8988T (cell line): Measurements from ENCODE around the gene DAPP1.
"Not testable (repeated sequence)": the region's sequence is repeated elsewhere in the genome, so short reads cannot be mapped to it uniquely, and the experiment has no call there.

Experiments
- DNase-seq: peaks from one replicate; pipeline ENCODE4 v3.0.0; 2011

DAPP1 gene

GRCh38 chr4:99825272-99825671 is 8.6 kb downstream of the DAPP1 start:
- DNase-seq, result no peak

GRCh38 chr4:99826016-99826415 is 9.4 kb downstream of the DAPP1 start:
- no peak for DNase-seq

GRCh38 chr4:99827454-99827853 is 10.8 kb downstream of the DAPP1 start:
- no peak for DNase-seq

DNA sequence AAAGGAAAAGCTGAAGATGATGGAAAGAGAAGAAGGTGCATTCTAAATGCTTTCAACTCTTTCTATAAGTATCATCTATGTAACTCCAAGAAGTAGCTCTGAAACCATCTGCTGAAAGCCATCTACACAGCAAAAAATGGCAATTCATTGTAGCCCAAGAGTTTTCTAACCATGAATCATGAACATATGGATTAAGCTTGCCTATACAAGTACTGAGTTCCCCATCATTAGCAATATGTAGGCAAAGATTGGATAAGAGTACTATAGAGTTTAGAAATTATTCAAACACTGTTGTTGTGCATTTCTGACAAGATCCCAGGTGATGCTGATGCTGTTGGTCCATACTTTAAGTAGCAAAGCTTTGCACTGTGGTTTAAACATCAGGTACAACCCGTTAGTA is 11.2 kb downstream of the DAPP1 start:
- DNase-seq, result no peak

DNA sequence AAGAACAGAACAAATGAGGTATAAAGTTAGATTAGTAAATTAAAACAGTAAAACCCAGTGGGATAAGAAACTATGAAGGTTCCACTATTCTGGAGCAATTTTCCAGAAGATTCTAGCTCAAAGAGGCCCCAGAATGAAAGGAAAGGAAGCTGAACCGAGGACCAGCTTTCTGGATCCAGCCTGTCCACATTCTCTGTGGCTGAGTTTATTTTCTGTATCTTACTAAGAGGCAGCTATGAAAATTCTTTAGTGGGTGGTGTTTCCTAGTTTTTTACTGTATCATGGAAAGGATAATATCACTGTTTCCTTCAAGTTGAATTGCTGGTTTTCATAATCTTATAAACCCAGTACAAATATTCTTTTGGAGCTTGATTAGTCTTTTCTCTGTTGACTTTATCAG is 11.8 kb downstream of the DAPP1 start:
- DNase-seq, result no peak

GRCh38 chr4:99830051-99830450 is 13.4 kb downstream of the DAPP1 start:
- not testable (repeated sequence) for DNase-seq

- no peak for DNase-seq
Observed at GRCh38 chr4:99832321-99832720, 15.7 kb downstream of the DAPP1 start.

DNA sequence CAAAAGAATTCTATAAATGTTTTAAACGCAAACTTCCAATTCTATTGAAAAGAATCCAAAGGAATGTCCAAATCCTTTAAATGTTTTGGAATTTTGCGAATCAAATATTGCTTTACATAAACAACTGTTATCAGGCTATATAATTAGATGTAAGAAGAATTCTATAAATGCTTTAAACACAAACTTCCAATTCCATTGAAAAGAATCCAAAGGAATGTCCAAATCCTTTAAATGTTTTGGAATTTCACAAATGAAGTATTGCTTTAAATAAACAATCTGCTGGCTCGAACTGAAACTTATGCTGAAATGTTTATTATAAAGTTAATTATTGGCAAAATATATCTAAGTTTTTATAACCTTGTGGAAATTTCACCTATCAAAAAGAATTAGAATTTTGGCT is 16.1 kb downstream of the DAPP1 start:
- no peak for DNase-seq

GRCh38 chr4:99833756-99834155 is 17.1 kb downstream of the DAPP1 start:
- DNase-seq, result no peak

DNA sequence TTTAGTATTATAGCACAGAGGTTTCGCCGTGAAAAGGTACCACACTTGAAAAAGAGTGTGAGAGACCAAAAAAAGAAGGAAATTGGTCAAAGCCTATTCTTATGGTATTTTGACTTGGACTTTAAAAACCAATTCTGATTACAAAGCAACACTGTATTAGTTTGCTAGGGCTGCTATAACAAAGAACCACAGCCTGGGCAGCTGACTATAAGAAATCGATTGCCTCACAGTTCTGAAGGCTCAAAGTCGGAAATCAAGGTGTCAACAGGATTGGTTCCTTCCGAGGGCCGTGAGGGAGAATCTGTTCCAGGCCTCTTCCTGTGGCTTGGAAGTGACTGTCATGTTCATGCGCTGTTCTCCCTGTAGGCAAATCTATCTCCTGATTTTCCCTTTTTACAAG is 17.9 kb downstream of the DAPP1 start:
- DNase-seq, result no peak

- DNase-seq, result no peak
Observed at GRCh38 chr4:99835942-99836341, 19.3 kb downstream of the DAPP1 start.

GRCh38 chr4:99838927-99839326 is 22.3 kb downstream of the DAPP1 start:
- DNase-seq, result no peak

DNA sequence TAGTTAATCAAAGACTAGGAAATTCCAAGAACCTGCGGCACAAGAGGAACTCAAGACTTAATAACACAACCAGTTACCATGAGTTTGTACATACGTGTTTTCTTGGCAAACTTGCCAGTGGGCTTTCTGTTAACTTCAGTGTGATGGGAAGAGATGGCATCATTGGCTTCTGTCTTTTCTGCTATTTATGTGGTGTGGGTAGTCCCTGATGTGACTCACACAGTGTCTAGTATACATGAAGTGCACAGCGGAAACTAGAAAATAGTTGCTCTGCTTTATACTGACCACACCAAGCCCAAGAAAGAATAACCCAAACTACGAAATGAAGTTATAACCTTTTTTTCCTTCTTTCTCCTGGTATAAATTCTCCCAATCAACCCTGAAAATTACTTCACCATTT is 24.5 kb downstream of the DAPP1 start:
- DNase-seq, result no peak

DNA sequence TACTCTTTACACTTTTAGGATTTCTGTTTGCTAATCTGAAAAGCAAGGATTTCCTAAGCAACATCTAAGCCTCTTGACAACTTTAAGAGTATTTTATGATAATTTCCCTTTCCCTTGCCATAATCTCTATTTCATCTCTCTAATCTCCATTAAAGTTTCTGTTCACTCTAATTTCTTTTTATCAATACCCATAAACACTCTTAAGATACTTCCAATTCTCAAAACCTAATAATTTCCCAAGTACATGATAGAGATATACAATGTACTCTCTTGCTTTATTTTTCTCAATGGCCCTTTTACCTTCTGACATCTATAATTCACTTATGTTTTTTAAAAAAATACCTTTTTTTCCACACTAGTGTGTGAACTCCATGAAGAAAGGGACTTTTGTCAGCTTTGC is 26.8 kb downstream of the DAPP1 start:
- DNase-seq, result no peak

- DNase-seq, result no peak
Observed at GRCh38 chr4:99844048-99844447, 27.4 kb downstream of the DAPP1 start.

- no peak for DNase-seq
Observed at GRCh38 chr4:99845179-99845578, 28.6 kb downstream of the DAPP1 start.

DNA sequence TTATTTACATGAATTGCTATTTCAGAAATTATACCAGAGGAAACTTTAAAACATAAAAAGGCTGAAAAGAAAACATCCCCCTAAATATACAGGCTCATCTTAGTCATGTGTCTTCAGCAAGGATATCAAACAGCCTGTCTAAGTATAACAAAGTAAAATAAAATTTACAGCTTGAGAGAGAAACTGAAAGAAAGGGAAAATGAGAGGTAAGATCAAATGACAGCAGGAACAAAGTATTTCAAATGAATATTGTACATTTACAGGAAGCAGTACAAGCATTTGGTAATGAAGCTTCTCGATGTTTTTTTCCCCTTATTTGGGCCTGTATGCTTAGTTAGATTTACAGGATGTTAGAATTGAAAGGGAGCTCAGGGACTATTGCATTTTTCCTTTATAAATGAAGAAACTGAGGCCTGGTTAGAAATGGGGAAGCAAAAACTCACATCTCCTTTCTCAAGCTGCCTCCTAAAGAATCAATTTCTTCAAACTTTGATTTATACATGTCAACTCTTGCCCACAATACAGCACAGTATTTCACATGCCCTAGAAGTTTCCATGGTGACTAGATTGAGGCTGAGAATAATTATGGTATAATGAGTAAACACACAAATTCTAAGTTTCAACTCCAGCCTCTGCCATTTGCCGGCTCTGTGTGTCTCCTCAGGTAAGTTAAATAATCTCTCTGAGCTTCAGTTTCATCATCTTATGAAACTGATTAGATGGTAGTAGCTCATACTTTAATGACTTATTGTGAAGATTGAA is 29.3 kb downstream of the DAPP1 start:
- no peak for DNase-seq

DNA sequence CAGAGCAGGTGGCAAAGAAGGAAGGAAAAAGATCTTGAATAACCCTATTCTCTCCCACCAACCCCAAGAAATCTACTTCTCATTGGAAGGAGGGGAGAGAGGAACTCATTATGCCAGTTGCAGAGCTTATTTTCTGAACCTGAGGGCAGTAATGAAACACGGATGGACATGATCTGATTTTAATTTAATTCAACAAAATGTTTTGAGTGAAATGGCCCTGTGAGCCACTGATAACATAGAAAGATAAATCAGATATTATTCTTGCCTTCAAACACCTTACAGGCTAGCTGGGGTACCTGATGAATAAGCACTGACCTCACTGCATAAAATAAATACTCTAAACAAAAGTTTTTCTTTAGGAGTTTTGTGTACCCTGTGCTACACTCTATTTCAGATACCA is 30.3 kb downstream of the DAPP1 start:
- no peak for DNase-seq

- DNase-seq, result no peak
Observed at GRCh38 chr4:99847362-99847976, 30.8 kb downstream of the DAPP1 start.

DNA sequence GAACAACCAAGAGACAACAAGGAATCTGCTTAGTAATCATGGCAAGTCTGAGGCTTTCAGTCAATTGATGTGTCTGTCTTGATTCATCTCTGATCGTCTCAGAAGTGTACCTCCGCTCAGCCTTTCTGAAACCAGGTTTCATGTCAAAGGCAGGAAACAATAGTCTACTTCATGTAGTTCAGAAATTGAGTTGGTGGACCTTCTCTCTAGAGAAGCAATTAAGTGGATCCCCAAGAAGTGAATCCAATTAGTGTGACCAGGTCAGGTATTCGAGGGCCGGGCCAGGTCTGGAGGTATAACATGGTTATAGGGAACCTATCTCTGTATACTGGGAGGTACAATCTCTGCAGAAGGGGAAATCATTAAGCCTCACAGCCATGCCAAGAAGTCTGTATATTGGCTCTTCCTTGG is 32.0 kb downstream of the DAPP1 start:
- DNase-seq, result no peak

DNA sequence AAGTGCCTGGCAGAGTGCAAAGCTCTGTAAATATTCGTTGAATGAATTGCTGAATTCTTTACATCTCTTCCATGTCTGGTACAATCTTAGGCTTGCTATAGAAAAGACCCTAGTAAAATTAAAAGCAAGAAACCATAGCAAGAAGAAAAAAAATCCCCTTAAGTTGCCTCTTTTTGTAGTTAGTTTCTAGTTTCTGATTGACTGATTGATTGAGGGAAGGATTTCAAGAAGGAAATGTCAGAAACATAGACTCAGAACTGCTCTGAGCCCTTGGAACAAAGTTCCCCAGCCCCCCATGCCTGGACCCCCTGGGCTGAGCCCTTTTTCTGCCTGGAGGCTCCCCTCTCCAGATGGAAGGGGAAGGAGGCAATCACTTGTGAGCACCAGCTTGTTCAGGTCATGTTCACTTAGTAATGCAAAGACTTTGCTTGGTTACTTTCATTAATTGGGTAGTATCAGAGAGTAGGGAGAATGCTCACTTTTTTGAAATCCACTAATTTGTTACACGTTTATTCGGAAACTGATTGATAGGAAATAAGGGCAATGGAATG is 35.6 kb downstream of the DAPP1 start:
- no peak for DNase-seq

GRCh38 chr4:99853190-99853589 is 36.6 kb downstream of the DAPP1 start:
- DNase-seq, result no peak

DNA sequence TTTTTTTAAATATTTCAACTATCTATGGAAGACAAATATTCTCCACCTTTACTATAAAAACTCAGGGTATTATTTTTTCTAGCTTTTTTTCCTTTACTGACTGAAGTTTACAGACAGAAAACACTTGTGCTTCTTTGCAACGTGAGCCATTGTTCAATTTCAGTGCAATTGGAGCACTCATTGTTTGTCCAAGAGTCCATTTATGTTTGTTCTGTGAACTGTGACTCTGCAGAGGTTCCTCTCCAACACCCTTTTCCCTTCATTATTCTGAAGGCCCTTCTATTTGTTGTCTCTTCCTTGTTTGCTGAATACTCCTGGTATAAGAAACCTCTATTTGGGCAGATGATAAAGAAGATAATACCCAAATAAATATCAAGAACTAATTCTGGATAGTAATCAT is 37.4 kb downstream of the DAPP1 start:
- DNase-seq, result no peak

DNA sequence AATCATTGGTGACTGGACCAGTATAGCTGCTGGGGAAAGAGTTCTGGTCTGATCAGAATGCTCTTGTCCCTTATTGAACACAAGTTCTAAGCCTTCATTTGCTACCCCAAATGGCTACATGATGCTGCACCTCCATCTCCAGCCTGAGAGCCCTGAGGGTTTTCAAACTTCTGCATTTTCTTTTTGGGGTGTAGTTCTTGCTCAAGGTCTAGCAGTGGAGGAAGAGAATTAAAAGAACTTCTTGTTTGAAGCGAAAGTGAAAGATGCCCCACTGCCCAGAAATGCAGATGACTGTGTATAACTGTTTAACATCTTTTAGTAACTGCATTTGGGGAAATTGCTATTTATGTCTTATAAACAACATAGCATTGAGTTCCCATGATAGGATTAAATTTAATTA is 39.1 kb downstream of the DAPP1 start:
- DNase-seq, result no peak

DNA sequence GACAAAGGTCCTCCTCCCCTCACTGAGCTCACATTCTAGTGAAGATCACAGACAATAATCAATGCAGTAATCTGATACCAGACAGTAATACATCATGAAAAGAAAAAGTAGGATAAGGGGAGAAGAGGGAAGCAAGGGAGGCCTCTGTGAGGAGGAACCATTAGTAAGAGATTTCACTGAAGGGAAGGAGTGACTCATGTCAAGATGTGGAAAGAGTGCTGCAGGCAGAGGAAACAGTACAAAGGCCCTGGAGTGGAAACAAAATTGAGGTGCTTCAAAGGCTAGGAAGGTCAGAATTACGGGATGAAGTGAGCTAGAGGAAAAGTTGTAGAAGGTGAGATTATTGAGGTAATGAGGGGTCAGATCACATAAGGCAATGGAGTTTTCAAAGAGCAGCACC is 39.5 kb downstream of the DAPP1 start:
- DNase-seq, result no peak
